ENCODE results near the gene UNC5C.

- TF ChIP-seq CTCF (IDR thresholded peaks at IDR 0.05) (no peak), CREM (CRISPR knock-in tag; IDR thresholded peaks at IDR 0.05) (no peak), KAT7 (CRISPR knock-in tag; IDR thresholded peaks at IDR 0.05; ENCODE audit: borderline replicate concordance) (no peak), ZNF281 (CRISPR knock-in tag; IDR thresholded peaks at IDR 0.05) (no peak), ZNF263 (CRISPR knock-in tag; IDR thresholded peaks at IDR 0.05; ENCODE audit: low read depth) (no peak), ELF4 (CRISPR knock-in tag; IDR thresholded peaks at IDR 0.05; ENCODE audit: low read depth) (no peak), EMX1 (CRISPR knock-in tag; IDR thresholded peaks at IDR 0.05) (no peak), ZNF317 (CRISPR knock-in tag; IDR thresholded peaks at IDR 0.05; ENCODE audit: borderline replicate concordance, low read depth) (no peak), ZSCAN18 (CRISPR knock-in tag; IDR thresholded peaks at IDR 0.05) (no peak), ZNF416 (CRISPR knock-in tag; IDR thresholded peaks at IDR 0.05) (no peak), IRF2 (CRISPR knock-in tag; IDR thresholded peaks at IDR 0.05; ENCODE audit: borderline replicate concordance, low read depth) (no peak), GRHL2 (CRISPR knock-in tag; IDR thresholded peaks at IDR 0.05; ENCODE audit: insufficient replicate concordance, severe bottlenecking) (no peak)
- TF ChIP-seq, protein P1, sequence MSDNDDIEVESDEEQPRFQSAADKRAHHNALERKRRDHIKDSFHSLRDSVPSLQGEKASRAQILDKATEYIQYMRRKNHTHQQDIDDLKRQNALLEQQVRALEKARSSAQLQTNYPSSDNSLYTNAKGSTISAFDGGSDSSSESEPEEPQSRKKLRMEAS (CRISPR knock-in tag; IDR thresholded peaks at IDR 0.05): no peak
- TF ChIP-seq, protein P2, sequence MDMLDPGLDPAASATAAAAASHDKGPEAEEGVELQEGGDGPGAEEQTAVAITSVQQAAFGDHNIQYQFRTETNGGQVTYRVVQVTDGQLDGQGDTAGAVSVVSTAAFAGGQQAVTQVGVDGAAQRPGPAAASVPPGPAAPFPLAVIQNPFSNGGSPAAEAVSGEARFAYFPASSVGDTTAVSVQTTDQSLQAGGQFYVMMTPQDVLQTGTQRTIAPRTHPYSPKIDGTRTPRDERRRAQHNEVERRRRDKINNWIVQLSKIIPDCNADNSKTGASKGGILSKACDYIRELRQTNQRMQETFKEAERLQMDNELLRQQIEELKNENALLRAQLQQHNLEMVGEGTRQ (CRISPR knock-in tag; IDR thresholded peaks at IDR 0.05): no peak
Measured at GRCh38 chr4:95290702-95291101, 258.1 kb downstream of the UNC5C start.
